ENCODE results near the gene C19orf81. TPM values are rescaled to one million over a fixed set of nuclear protein-coding genes. Genes with fewer than 3 reads are reported as not detected.
A peak's percentile ranks its signal among the peaks of the same experiment; 100 is the strongest.

The C19orf81 gene
- total and polyA plus RNA-seq, 2 of the 8 experiments (the other 6 are each of a cell fraction or from before 2014, with no cell fraction given): 11.7 to 13.0 TPM

DNA sequence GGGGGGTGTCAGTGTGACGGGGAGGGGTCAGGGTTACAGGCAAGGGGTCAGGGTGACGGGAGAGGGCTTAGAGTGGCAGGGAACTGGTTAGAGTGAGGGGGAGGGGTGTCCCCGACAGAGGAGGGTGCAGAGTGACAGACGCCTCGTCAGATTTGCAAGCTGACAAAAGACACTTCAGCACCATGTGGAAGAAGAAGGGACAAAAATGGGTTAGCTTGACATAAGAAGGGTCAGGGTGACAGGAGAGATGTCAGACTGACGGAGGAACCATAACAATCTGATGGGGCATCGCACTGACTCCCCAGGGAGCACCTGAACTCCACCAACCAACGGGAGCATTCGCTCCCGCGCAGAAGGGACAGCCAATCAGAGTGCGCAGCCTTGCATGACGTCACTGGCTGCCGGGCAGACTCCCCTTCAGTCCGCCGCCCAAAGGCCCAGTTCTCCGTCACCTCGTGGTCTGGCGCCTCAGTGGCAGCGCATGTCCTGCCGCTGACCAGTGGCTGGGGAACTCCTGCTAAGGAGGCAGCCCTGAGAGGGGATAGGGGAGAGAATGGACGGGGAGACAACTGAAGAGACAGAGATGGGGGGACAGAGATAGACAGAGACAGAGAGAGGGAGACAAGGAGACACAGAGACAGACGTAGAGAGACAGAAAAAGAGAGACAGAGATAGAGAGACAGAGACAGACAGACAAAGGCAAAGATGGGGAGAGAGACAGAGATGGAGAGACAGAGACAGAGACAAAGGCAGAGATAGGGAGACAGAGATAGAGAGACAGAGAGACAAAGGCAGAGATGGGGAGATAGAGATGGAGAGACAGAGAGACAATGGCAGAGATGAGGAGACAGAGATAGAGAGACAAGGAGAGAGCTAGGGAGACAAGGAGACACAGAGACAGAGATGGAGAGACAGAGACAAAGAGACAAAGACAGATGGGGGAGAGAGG lies 30.2 kb downstream of the C19orf81 start (continued):
- TF ChIP-seq POLR2AphosphoS5 (IDR thresholded peaks at IDR 0.05; ENCODE audit: low read depth, low read length) (no peak), EP300 (IDR thresholded peaks at IDR 0.05; ENCODE audit: borderline replicate concordance in 1 of 2, low read depth in 2 of 2, low read length in 2 of 2) (no peak), JUND (IDR thresholded peaks at IDR 0.05; ENCODE audit: low read length) (peak; percentile 89), EGR1 (IDR thresholded peaks at IDR 0.05; ENCODE audit: borderline replicate concordance, low read depth, low read length) (no peak), SP2 (IDR thresholded peaks at IDR 0.05; ENCODE audit: low read length) (no peak), NRF1 (IDR thresholded peaks at IDR 0.05; ENCODE audit: low read depth, low read length) (no peak)
- TF ChIP-seq, protein P1, sequence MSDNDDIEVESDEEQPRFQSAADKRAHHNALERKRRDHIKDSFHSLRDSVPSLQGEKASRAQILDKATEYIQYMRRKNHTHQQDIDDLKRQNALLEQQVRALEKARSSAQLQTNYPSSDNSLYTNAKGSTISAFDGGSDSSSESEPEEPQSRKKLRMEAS (IDR thresholded peaks at IDR 0.05): peak; percentile 97
- TF ChIP-seq, protein P2, sequence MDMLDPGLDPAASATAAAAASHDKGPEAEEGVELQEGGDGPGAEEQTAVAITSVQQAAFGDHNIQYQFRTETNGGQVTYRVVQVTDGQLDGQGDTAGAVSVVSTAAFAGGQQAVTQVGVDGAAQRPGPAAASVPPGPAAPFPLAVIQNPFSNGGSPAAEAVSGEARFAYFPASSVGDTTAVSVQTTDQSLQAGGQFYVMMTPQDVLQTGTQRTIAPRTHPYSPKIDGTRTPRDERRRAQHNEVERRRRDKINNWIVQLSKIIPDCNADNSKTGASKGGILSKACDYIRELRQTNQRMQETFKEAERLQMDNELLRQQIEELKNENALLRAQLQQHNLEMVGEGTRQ (IDR thresholded peaks at IDR 0.05; ENCODE audit: low read length): no peak
